Upper lobe of left lung (tissue), 4 donors: ENCODE data around the gene CTBP2.

Experiments used
- CTCF ChIP-seq, 6 experiments: fragments of 450-650 bp in 4 of 6; fragments of 200-600 bp in 2 of 6; sonication (generic) in 2 of 6; IDR thresholded peaks; one replicate each; pipeline ENCODE4 v1.5.1; 2016 to 2019; ENCODE audit warnings: antibody characterized with exemption in 6 of 6
- POLR2A ChIP-seq, 4 donors: fragments of 450-650 bp; IDR thresholded peaks; one replicate each; pipeline ENCODE4 v1.5.1; 2016 to 2017; ENCODE audit warnings: antibody characterized with exemption in 4 of 4, mild to moderate bottlenecking in 2 of 4
- POLR2AphosphoS5 ChIP-seq, 2 donors: sonication (generic); formaldehyde crosslinking; IDR thresholded peaks; one replicate each; pipeline ENCODE4 v1.5.1; 2017; ENCODE audit warnings: antibody characterized with exemption in 2 of 2

- no peak for TF ChIP-seq POLR2A (IDR thresholded peaks at IDR 0.05)
- TF ChIP-seq POLR2AphosphoS5 (IDR thresholded peaks at IDR 0.05), result no peak
- TF ChIP-seq CTCF (IDR thresholded peaks at IDR 0.05), result no peak
Measured at GRCh38 chr10:125016123-125016522, 144.2 kb downstream of the CTBP2 start.
